HUES48 (cell line): ENCODE measurements around the gene MOB3B.

Experiments used
- H3K27ac ChIP-seq: one replicate; pipeline ENCODE4 v1.7.0; 2013; ENCODE audit warnings: low read depth, low read length, inconsistent platforms
- H3K27me3 ChIP-seq: 2 replicates; pipeline ENCODE4 v1.6.1; 2013; ENCODE audit warnings: mild to moderate bottlenecking, low read length; ENCODE audit not compliant: control insufficient read depth, insufficient read depth
- H3K36me3 ChIP-seq: 2 replicates; pipeline ENCODE4 v1.6.1; 2013; ENCODE audit warnings: low read length; ENCODE audit not compliant: control insufficient read depth, insufficient read depth
- H3K4me1 ChIP-seq: 2 replicates; pipeline ENCODE4 v1.6.1; 2013; ENCODE audit warnings: mild to moderate bottlenecking, low read length; ENCODE audit not compliant: control insufficient read depth, insufficient read depth
- H3K4me3 ChIP-seq: 2 replicates; pipeline ENCODE4 v1.5.1; 2013; ENCODE audit warnings: mild to moderate bottlenecking, low read depth, low read length
- H3K9ac ChIP-seq: 2 replicates; pipeline ENCODE4 v1.6.1; 2013; ENCODE audit warnings: mild to moderate bottlenecking, low read depth, low read length, moderate library complexity
- H3K9me3 ChIP-seq: 2 replicates; pipeline ENCODE4 v1.6.1; 2013; ENCODE audit warnings: low read length; ENCODE audit not compliant: control insufficient read depth, insufficient read depth

Gene MOB3B

GRCh38 chr9:27402626-27403025, 127.0 kb downstream of the MOB3B start:
- Histone ChIP-seq H3K4me3 (no peak overlapping the region), H3K9ac (no peak overlapping the region), H3K27me3 (no peaks in the 10 kb centered on the region), H3K36me3 (no peaks in the 10 kb centered on the region), H3K27ac (no peak overlapping the region), H3K9me3 (no peaks in the 10 kb centered on the region), H3K4me1 (peaks cover 26% of the 10 kb centered on the region)

GRCh38 chr9:27400334-27400880, 129.2 kb downstream of the MOB3B start:
- H3K4me3 ChIP-seq: no peak overlapping the region
- H3K27ac ChIP-seq: no peak overlapping the region
- H3K9ac ChIP-seq: no peak overlapping the region
- peaks cover 36% of the 10 kb centered on the region for H3K4me1 ChIP-seq
- no peaks in the 10 kb centered on the region for H3K36me3 ChIP-seq
- H3K9me3 ChIP-seq: no peaks in the 10 kb centered on the region
- no peaks in the 10 kb centered on the region for H3K27me3 ChIP-seq

- no peaks in the 10 kb centered on the region for H3K36me3 ChIP-seq
- no peaks in the 10 kb centered on the region for H3K9me3 ChIP-seq
- H3K27ac ChIP-seq: no peak overlapping the region
- no peaks in the 10 kb centered on the region for H3K27me3 ChIP-seq
- H3K4me1 ChIP-seq: peaks cover 49% of the 10 kb centered on the region
- H3K4me3 ChIP-seq: no peak overlapping the region
- no peak overlapping the region for H3K9ac ChIP-seq
These were observed 130.5 kb downstream of the MOB3B start for GRCh38 chr9:27398982-27399653.

GRCh38 chr9:27396495-27396894, 133.1 kb downstream of the MOB3B start:
- H3K9me3 ChIP-seq: no peaks in the 10 kb centered on the region
- no peak overlapping the region for H3K4me3 ChIP-seq
- H3K4me1 ChIP-seq: peaks cover 55% of the 10 kb centered on the region
- no peaks in the 10 kb centered on the region for H3K36me3 ChIP-seq
- H3K27me3 ChIP-seq: no peaks in the 10 kb centered on the region
- no peak overlapping the region for H3K27ac ChIP-seq
- H3K9ac ChIP-seq: no peak overlapping the region

- H3K9me3 ChIP-seq: no peaks in the 10 kb centered on the region
- no peaks in the 10 kb centered on the region for H3K27me3 ChIP-seq
- no peak overlapping the region for H3K4me3 ChIP-seq
- H3K4me1 ChIP-seq: peaks cover 55% of the 10 kb centered on the region
- H3K9ac ChIP-seq: no peak overlapping the region; the same call in 1 of the 2 replicates
- H3K36me3 ChIP-seq: no peaks in the 10 kb centered on the region
- H3K27ac ChIP-seq: peak overlapping the region; percentile 31
These were observed 134.1 kb downstream of the MOB3B start for GRCh38 chr9:27395484-27395921.

GRCh38 chr9:27394826-27395201, 134.8 kb downstream of the MOB3B start:
- H3K4me1 ChIP-seq: peaks cover 50% of the 10 kb centered on the region
- no peaks in the 10 kb centered on the region for H3K27me3 ChIP-seq
- H3K9me3 ChIP-seq: no peaks in the 10 kb centered on the region
- no peak overlapping the region for H3K27ac ChIP-seq
- no peak overlapping the region for H3K9ac ChIP-seq
- H3K36me3 ChIP-seq: no peaks in the 10 kb centered on the region
- H3K4me3 ChIP-seq: no peak overlapping the region

- Histone ChIP-seq H3K9ac (no peak overlapping the region), H3K27ac (no peak overlapping the region), H3K4me3 (no peak overlapping the region), H3K27me3 (no peaks in the 10 kb centered on the region), H3K9me3 (no peaks in the 10 kb centered on the region), H3K36me3 (no peaks in the 10 kb centered on the region), H3K4me1 (peaks cover 45% of the 10 kb centered on the region)
These were observed 135.3 kb downstream of the MOB3B start for GRCh38 chr9:27394154-27394825.

- H3K9ac ChIP-seq: no peak overlapping the region
- H3K9me3 ChIP-seq: no peaks in the 10 kb centered on the region
- no peak overlapping the region for H3K27ac ChIP-seq
- H3K4me3 ChIP-seq: no peak overlapping the region
- H3K36me3 ChIP-seq: no peaks in the 10 kb centered on the region
- no peaks in the 10 kb centered on the region for H3K27me3 ChIP-seq
- H3K4me1 ChIP-seq: peaks cover 35% of the 10 kb centered on the region
These were observed 136.4 kb downstream of the MOB3B start for GRCh38 chr9:27393054-27393846.

- Histone ChIP-seq H3K9ac (no peak overlapping the region), H3K9me3 (no peaks in the 10 kb centered on the region), H3K4me3 (no peak overlapping the region), H3K27ac (no peak overlapping the region), H3K27me3 (no peaks in the 10 kb centered on the region), H3K36me3 (no peaks in the 10 kb centered on the region), H3K4me1 (peaks cover 29% of the 10 kb centered on the region)
These were observed 137.2 kb downstream of the MOB3B start for GRCh38 chr9:27392451-27392850.

GRCh38 chr9:27391040-27391895, 138.3 kb downstream of the MOB3B start:
- Histone ChIP-seq H3K27me3 (no peaks in the 10 kb centered on the region), H3K4me3 (no peak overlapping the region), H3K4me1 (peaks cover 34% of the 10 kb centered on the region), H3K9me3 (no peaks in the 10 kb centered on the region), H3K27ac (no peak overlapping the region), H3K9ac (no peak overlapping the region), H3K36me3 (no peaks in the 10 kb centered on the region)
